HG03520 (cell line): ENCODE data around the gene TMEM134.

ENCODE experiments used
- ATAC-seq: cut with Tn5 transposase; IDR thresholded peaks from one replicate; pipeline ENCODE4 v1.9.1; 2021; ENCODE audit warnings: mild to moderate bottlenecking, moderate library complexity; ENCODE audit not compliant: unreplicated experiment

TMEM134 gene

GRCh38 chr11:67440229-67441097 lies 28.6 kb downstream of the TMEM134 start:
- ATAC-seq = no peak

DNA sequence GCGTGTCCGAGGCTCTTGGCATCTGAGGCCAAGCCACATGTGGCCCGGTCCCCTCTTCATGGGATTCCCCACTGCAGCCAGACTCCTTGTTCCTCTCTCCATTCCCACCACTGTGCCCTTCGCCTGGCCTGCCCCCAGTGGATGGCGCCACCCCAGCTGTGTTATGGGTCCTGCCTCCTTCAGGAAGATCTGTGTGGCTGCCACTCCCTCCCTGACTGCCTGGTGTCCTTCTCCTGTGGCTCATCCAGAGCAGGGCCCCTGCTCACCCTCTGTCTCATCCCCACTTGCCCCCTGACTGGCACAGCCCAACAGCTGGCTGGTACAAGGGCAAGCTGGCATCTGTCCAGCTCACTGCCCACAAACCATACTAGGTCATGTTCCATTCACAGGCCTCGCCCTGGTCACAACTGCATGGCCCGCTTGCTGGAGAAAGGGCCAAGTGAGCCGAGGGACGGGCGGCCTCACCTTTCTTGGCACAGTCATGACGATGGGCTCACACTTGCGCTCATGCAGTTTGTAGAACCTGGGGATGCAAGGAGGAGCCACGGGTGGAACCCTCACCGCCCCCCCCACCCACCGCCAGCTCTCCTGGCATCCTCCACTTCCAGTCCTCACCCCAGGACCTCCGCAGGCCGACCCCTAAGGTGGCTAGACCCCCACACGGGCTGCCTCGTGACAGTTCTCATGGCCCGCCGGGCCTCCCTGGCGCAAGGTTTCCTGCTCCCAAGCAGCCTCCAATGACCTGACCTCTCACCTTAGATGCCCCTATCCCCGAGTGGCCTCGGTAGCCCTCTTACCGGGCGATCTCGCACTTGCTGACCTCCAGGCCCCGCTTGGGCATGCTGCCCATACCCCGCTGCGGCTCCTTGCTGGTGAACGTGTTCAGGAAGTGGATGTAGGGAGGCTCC lies 29.5 kb downstream of the TMEM134 start:
- no peak for ATAC-seq

GRCh38 chr11:67438158-67438902 lies 30.7 kb downstream of the TMEM134 start:
- no peak for ATAC-seq

DNA sequence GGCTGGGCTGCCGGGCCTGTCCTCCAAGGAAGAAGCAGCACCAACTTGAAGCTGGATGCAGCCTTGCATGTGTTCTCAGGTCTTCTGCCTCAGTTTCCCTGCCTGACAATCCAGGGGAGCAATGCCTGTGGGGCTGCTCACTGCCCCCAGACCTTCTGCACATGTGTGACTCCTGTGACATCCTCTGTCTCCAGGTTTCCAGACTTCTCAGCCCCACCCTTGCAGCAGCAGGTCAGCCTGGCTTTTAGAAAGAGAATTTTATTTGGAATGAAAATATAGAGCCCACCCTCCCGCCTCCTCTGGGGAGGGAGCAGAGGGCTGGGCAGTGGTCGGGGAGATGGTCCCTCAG lies 31.3 kb downstream of the TMEM134 start:
- no peak for ATAC-seq

DNA sequence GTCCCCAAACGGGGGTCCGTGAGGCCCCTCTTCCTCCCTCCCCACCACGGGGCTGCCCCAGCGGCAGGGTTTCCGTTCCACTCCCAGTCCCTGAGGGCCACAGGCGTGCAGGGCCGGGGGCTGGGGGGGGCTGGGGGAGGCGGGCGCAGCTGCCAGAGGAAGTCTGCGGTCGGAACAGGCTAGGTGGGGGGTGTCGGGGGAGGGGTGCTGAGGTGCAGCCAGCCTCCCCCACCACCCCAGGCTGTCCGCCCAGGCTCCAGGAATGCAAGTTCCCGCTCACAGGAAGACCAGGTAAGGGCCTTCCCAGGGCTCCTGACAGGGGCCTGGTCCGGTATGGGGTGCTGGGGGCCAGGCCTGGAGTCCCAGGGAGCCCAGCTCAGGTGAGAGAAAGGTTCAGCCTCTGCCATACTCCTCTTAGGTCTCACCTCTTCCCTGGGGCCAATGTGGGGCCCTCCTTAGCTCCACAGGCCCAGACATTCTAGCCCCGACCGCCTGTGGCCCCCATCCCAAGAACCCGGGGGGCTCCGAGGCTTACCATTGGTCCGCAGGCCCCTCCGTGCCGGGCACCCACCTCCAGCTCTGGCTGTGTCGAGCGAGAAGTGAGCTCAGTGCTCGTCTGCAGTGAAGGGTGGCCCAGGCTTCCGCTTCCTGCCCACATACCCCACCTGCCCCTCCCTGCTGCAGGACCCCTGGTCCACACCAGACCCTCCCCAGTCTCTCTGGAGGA lies 31.8 kb downstream of the TMEM134 start, which contains the start of gene PTPRCAP:
PTPRCAP (minus strand) TSS at position 601 of the 727 bp plus-strand sequence; CDS start at position 538, 63 bp downstream.
- ATAC-seq = no peak

DNA sequence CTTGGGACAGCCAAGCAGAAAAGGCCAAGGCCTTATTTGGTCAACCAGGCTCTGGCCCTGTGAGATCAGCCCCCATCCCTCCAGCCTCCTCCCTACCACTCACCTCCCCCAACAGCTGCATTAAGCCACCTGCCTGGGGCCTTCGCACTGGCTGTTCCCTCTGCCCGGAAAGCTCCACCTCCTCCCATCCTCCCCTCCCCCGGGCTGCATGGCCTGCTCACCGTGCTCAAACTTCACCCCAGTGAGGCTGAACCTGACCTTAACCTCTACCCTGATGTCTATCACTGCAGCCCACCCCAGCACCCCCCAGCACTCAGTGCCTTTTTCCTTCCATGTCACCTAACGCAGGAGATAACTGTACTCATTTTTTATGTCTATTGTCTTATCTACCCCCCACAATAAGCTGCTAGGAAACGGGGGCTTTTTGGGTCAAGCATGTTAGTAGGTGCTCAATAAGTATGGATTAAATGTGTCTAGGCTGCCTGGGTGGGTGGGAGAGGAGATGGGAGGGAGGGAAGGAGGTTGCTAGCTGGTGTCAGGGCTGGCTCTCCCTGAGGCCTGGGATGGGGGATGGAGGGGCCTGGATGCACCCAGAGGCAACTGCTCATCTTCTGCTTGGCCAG lies 32.5 kb downstream of the TMEM134 start:
- ATAC-seq = no peak

DNA sequence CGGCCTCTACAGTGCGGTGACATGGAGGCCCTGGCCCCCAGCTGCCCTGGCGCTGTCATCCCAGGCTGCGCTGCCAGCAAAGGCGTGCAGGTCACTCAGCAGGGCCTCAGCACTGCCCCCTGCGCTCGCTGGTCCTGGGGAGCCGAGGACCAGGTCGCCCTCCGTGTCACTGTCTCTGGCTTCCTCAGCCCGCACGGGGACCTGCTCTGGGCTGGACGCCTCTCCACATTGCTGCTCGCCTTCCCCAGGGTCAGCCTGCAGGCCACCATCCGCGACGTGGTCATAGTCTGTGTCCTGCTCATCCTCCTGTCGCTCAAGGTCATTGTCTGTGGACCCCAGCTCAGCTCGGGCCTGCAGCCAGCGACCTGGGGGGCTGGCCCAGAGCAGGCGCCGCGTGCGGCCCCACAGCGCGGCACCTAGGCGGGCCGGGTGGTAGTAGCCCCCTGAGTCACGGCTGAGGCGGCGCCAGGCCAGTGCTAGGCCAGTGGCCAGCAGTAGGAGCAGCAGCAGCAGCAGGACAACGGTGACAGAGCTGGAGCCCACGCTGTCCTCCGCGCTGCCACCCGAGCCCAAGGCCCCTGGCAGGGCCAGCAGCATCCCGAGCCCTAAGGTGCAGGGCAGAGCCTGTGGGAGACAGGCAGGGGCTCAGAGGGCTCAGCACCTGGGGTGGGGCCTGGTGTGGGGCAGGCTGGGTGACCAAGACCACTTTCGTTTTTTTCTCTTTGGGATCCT lies 33.2 kb downstream of the TMEM134 start:
- no peak for ATAC-seq

GRCh38 chr11:67435031-67435726 lies 33.9 kb downstream of the TMEM134 start:
- no peak for ATAC-seq

DNA sequence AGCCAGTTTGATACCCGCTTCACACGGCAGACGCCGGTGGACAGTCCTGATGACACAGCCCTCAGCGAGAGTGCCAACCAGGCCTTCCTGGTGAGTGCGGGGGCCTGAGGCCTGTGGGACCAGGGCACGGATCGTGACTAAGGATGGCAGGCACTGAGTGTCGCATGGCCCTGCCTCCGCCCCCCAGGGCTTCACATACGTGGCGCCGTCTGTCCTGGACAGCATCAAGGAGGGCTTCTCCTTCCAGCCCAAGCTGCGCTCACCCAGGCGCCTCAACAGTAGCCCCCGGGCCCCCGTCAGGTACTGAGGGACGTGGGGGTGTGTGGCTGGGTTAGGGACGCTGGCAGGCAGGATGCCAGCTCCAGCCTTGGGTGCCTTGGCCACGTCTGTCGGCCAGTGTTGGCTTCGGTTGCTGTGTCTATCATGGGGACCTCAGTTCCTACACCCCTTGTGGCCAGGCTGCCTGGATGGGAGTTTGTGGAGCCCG lies 34.6 kb downstream of the TMEM134 start:
- no peak for ATAC-seq

- ATAC-seq = no peak
Measured at GRCh38 chr11:67433536-67434394, 35.3 kb downstream of the TMEM134 start.

- no peak for ATAC-seq
Measured at GRCh38 chr11:67432655-67433349, 36.2 kb downstream of the TMEM134 start.

DNA sequence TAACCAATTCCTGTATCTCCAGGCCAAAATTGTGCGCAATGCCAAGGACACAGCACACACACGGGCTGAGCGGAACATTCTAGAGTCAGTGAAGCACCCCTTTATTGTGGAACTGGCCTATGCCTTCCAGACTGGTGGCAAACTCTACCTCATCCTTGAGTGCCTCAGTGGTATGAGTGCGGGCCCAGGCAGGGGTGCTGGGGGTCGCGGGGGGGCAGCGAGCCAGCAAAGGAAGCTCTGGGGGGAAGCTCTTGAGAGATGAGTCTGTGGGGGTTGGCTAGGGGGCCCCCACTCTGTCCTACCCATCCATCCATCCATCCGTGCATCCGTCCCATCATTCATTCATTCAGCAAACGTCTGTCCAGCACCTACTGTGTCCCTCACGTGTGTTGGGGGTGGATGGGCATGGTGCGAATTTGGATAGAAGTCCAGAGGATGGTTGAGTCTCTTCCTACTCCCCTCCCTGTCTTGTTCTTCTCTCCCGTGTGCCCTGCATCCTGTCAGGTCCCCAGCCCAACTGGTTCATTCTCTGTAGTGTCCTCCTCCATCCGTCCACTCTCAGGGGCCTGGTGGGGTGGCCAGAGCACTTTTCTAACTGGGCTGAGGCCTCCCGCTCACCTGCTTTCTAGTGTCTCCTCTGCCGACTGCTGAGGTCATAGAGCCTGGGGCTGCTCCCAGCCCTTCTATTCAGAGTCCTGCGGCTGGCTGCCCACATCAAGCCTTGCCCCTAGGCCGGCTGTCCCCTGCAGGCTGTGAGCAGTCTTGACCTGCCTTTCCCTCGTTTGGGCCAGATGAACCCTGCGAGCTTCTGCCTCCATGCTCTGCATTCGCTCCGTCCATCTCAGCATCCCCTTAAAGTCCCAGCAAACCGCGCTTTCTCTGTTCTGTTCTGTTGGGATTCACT lies 37.5 kb downstream of the TMEM134 start:
- ATAC-seq = no peak

DNA sequence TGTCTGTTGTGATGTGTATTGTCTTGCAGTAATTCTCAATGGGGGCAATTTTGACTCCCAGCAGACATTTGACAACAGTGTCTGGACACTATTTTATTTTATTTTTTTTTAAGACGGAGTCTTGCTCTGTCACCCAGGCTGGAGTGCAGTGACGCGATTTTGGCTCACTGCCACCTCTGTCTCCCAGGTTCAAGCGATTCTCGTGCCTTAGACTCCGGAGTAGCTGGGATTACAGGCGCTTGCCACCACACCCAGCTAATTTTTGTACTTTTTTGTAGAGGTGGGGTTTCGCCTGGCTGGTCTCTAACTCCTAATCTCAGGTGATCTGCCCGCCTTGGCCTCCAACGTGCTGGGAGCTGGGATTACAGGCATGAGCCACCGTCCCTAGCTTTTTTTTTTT lies 39.3 kb downstream of the TMEM134 start:
- no peak for ATAC-seq

DNA sequence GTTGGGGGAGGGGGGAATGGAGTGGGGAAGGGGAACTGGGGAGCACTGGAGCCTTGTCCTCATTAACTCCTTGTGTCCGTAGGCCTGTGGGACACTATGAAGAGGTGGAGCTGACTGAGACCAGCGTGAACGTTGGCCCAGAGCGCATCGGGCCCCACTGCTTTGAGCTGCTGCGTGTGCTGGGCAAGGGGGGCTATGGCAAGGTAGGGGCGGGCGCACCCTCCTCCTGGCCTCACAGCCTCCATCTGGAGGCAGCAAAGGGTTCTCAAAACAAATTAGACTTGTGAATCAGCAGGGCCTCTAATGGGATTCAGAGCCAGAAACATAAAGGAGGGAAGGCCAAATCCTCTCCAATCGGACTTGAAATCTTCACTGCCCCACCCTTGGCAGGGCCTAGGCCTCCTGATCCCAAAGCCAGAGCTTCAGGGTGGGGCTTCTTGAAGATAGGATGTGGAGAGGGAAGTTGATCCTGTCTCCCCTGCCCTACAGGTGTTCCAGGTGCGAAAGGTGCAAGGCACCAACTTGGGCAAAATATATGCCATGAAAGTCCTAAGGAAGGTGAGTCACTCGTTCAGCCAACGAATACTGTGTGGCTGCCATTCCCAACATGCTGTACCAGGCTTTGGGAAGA lies 39.9 kb downstream of the TMEM134 start:
- no peak for ATAC-seq
